Articular chondrocyte of knee joint (primary cell): ENCODE data around the gene MXRA5. TPM values are rescaled to one million over a fixed set of nuclear protein-coding genes. Genes with fewer than 3 reads are reported as not detected.

Source experiments
- total RNA-seq: library from RNA; depleted of rRNA; stranded (reverse); fragments of >200 nt; gene quantifications from 2 replicates; pipeline ENCODE4 v1.2.3, GENCODE V29; 2012

MXRA5 gene, protein sequence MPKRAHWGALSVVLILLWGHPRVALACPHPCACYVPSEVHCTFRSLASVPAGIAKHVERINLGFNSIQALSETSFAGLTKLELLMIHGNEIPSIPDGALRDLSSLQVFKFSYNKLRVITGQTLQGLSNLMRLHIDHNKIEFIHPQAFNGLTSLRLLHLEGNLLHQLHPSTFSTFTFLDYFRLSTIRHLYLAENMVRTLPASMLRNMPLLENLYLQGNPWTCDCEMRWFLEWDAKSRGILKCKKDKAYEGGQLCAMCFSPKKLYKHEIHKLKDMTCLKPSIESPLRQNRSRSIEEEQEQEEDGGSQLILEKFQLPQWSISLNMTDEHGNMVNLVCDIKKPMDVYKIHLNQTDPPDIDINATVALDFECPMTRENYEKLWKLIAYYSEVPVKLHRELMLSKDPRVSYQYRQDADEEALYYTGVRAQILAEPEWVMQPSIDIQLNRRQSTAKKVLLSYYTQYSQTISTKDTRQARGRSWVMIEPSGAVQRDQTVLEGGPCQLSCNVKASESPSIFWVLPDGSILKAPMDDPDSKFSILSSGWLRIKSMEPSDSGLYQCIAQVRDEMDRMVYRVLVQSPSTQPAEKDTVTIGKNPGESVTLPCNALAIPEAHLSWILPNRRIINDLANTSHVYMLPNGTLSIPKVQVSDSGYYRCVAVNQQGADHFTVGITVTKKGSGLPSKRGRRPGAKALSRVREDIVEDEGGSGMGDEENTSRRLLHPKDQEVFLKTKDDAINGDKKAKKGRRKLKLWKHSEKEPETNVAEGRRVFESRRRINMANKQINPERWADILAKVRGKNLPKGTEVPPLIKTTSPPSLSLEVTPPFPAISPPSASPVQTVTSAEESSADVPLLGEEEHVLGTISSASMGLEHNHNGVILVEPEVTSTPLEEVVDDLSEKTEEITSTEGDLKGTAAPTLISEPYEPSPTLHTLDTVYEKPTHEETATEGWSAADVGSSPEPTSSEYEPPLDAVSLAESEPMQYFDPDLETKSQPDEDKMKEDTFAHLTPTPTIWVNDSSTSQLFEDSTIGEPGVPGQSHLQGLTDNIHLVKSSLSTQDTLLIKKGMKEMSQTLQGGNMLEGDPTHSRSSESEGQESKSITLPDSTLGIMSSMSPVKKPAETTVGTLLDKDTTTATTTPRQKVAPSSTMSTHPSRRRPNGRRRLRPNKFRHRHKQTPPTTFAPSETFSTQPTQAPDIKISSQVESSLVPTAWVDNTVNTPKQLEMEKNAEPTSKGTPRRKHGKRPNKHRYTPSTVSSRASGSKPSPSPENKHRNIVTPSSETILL (N-terminal part only)
- total RNA-seq: 125 and 135 TPM in 2 replicates

GRCh38 chrX:3346501-3347259 lies at the start of gene MXRA5:
Gene MXRA5, minus strand, starts transcription at chrX:3346652. Its CDS starts 2,819 bp downstream, at chrX:3343833.

